Stimulated activated CD4-positive, alpha-beta T cell treated with anti-CD3 and anti-CD28 coated beads, Interleukin-1b, Interleukin-23, amount 100 ng/mL, for 24 hours (primary cell): ENCODE measurements around the gene FGF8.

Experiments used
- DNase-seq, 4 experiments: peaks; one replicate each; pipeline ENCODE4 v3.0.0-alpha.2; 2020; ENCODE audit warnings: low read depth in 4 of 4, low spot score in 1 of 4

FGF8 gene

DNA sequence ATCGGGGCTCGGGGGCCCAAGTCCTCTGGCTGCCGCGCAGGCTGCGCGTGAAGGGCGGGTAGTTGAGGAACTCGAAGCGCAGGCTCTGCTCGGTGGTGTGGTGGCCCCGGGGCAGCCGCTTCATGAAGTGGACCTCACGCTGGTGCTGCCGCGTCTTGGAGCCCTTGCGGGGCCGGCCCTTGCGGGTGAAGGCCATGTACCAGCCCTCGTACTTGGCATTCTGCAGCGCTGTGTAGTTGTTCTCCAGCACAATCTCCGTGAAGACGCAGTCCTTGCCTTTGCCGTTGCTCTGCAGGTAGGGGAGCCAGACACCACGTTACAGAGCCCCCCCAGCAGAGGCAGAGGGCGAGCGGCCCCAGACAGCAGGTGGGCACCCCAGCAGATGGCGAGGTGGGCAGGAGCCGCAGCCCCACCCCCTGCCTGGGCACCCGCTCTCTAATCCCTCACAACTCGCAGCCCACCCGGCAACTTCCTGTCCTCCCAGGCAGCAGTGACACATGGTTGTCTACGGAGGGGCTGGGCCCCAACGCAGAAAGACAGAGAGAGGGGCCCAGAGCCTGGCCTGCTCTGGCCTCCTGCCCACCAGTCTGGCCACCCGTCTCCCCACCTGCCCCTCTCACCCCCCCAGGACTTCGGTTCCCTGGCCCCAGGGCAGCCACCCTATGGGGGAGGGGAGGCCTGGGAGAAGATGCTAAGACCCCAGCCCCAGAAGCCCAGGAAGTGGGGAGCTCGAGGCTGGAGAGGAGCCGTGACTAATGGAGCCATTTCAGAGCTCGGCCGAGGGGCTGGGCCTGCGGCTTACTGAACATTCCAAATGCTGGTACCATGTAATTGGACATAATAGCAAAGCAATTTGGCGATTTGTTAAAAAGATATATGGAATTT lies 5.3 kb downstream of the FGF8 start:
- DNase-seq: no peak

DNA sequence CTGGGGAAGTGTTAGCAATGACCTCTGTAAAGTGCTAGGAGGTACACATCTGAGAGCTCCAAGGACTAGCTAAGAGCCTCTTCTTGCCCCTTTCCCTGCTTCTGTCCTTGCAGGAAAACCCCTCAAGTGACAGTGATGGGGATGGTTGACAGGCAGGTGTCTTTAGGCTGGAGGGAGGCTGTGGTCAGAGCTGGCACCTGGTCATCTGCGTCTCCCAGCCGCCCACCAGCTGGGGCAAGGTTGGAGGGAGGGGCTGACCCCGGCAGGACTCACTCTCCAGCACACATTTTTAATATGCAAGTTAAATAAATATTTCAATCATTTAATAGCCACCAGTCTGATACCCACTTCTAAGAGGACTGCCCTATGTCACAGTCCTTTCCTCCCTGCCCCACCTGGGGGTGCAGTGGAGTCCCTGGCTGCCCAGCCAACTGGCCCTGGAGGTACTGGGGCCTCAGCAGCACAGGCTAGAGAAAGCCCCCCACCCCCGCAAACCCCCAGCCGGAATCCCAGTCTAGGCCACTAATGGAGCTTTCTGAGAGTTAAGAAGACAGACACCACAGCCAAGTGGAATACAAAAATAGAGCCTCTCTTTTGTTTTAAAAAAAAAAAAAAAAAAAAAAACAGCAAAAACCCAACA lies 6.3 kb downstream of the FGF8 start:
- DNase-seq: no peak

DNA sequence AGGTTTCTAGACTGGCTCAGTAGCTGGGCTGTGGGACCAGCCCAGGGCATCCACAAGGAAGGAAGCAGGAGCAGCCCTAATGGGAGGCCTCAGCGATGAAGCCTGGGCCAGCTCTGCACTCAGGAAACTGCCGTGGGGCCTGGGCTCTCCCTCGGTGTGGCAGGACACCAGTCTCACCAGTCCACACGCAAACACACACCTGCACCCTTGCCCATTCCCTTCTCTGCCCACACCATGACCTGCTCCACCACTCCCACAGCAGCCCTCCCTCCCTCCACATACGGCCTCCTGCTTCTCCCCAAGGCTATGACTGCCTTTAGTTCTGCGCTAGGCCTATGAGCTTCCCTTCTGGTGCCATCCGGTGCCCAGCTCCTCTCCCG lies 7.1 kb downstream of the FGF8 start:
- DNase-seq: no peak

DNA sequence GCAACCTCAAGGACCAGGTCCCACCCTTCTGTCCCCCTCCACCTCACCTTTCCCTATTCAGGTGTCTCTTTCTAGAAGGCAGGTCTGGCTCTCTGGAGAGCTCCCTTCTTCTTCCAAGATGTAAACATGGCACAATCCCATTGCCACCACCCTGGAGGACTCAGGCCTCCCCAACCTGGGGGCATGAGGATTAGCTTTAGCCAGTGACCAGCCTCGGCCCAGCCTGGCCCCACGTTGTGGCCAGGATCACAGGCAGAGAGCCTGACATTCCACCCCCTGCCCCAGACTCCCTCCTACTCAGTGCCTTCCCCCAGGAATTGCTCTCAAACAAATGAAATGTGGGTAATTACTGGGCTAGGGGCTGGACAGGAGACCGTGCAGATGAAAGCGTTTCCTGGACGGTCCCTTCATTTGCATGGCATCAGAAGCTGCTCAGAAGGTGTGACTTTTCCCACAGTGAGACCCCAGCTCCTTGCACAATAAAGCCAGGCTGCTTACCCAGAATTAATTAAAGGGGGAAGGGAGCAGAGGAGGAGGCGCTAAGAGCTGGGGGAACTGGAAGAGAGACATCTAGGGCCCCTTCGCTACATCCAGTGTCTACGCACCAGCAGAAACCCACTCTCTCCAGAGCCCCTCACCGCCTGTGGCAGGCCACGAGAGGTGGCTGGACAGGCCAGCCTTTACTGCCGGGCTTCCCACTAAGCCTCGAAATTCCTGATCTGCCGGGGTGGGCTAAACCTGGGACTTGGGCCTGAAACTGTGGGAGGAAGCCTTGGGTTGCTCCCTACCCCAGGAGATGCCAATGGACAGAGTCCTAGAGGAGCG lies 7.7 kb downstream of the FGF8 start:
- DNase-seq: no peak

DNA sequence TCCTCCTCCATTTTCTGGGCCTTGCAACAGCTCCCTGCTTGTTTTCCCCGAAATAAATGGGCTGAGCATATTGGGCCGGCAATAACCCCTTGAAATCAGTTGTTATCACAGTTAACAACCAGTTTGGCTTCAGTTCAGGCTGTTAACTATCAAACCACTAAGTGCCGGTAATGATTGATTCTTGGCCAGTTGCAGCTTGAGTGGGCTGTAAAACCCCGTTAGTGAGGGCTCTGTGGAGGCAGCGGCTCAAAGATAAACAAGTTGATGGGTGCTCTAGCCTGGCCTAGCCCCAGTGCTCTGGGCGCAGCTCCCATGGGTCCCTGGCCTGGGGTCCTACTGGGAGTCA lies 8.3 kb downstream of the FGF8 start:
- no peak for DNase-seq

DNA sequence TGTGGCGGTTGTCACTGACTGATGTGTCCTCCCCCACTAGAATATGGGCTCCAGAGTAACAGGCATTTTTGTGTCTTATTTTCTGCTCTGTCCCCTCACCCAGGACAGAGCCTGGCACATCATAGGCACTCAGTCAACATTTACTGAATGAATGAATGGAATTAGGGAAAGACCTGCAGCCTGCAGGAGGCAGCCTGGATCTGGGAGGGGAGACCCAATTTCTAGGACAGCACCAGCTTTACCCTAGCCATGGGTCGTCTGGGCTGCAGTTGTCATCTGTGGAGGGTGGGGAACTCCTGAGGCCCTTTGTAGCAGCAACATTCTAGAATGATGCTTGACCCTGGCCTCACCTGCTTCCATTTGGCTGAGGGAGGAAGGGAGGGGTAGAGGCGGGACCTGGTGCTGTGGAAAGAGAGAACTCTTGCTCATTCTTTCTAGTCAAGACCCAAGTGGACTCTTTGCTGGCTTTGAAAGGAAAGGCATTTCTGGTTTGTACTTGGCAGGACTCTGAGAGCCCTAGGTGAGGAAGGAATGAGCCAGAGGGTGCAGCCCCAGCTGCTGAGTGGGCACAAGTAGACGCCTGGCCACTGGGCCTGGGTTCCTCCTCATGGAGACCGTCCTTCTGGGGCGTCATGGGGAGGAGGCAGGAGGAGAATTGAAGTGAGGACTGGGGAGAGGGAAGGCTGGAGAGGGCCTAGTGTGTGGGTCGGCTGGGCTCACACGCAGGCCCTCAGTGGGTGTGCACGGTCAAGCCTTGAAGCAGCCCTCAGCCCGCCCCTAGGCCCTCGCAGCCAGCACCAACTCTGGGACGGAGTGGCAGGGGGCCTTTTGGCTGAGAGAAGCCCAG lies 8.9 kb downstream of the FGF8 start:
- no peak for DNase-seq

DNA sequence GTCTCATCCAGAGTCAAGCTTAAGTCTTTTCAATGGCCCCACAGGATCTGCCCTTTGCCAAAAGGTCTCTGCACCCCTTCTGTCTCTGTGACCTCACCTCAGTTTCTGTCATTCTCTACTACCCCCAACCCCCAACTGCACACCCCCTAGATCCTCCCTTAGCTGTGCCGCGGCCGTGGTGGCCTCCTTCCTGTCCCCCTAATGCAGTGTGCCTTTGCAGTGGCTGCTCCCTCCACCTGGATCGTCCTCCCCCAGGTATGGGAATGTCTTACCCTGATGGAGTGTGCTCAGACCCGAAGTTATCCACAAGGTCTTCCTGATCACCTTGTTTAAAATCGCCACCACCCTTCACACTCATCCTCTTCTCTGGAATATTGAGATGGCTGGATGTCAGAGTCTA lies 9.6 kb downstream of the FGF8 start:
- no peak for DNase-seq

DNA sequence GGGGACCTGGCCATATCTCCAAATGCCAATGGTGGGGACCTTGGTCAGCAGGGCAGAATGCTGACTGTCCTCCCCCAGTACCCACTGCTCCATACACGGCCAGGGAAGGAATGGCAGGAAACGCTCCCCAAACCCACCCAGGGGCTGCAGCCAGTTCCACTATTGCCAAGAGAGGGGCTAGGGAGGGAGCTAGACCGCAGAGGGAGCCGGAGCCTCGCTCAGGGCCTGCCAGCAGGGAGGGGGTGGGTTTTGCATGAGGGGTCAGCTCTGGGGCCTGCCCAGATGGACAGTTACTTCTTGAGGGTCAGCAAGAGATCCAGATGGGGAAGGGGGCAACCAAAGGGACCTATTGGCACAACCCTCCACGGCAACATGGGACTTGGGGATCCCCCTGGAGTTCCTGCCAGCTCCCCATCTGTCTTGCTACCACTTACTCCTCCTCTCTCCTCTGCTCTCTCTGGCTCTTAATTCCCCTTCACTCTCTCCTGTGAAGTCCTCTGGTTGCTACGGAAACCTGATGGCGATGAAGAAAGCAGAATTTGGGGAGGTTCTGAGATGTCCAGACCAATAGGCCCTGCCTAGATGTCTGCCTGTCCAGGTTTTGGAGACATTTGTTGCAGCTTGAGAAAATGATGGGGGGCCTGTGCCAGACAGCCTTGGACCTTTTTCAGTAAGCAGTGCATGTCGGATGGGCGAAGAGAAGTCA lies 12.6 kb downstream of the FGF8 start:
- DNase-seq: no peak

DNA sequence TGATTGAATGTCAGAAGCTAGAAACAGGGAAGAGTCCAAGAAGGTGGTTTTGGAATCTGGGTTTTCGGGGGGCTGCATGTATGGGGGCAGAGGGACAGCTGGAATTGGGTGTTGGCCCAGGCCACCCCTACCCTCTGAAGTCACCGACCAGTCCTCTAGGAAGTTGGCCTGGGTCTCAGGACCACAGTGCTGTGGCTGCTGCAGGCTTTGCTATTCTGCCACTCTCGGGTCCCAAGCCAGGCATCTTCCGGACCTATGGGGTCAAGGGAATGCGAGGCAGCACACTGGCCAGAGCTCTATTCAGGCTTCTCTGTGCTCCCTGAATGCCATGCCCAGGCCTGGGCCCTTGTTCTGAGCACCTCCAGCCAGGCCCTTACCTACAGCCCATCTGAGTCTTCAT lies 13.2 kb downstream of the FGF8 start:
- no peak for DNase-seq

DNA sequence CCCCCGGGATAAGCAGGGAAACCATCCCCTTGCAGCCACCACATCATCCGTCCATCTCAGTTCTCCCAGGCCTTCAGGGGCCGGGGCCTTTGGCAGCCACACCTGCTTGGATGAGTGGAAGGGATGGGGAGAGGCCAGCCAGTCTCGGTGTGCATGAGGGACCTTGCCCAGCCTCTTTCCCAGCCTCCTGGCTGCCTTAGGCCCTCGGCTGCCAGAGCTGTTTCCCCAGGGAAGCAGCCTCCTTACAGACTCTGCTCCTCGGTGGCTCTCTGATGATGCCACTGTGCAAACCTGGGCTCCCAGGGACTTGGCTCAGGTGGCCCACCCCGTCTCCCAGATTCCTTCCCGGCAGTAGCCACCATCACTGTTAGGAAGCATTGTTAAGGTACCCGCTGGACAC lies 14.7 kb downstream of the FGF8 start:
- DNase-seq: no peak

DNA sequence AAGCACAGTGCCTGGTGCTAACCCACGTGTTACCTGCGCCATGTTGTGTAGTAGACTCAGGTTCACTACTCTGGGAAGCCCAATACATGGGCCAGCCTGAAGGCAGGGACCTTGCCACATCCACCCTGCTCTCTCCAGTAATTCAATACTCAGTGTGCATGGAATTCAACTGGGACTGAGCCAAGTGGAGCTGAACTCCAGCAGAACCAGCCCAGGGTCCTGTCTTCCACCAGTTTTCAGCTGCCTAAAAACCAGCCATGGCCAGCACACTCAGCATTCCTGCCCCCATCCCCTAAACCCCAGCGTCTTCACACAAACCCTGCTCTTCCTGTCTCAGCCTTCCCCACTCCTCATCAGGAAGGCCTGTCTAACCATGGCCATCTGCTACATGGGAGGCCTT lies 15.4 kb downstream of the FGF8 start:
- DNase-seq: no peak

DNA sequence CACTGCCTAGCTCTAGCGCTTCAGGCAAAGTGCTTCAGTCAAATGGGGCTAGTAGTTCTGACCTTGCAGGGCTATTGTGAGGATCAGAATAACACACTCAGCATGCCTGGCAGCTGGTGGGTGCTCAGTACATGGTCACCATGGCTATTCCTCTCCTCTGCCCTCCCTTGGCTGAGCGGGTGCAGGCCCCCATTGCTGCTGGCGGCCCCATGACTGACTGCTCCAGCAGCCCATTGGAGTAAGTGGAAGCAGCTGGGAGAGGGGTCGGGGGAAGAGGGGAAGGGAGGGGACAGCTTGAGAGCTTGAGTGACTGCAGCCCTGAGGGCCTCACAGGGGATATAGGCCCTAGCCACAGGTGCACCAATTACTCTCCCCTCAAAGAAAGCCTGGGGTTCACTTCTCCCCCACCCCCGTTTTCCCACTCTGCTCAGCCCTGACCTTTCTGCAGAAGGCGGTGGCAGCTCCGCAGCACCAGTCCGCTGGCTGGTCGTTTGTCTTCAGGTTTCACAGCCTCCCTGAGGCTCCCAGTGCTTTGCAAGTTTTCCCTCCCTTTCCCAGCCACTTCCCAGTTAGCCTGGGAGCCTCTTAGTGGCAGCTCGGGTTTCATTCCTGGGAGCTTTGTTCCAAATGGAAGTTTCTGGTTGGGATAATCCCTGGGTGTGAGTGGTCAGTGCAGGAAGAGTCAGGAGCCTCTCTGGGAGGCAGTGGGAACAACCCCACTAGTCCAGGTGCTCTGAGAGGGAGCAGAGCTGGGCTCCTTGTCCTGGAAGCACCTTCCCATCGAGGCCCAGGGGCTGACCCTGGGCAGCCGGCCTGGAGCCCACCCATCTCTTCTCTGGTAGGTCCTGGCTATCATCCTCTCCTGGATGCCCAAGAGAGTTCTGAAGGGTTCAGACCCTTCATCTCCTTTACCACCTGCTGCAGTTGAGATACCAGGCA lies 16.3 kb downstream of the FGF8 start:
- DNase-seq: no peak

DNA sequence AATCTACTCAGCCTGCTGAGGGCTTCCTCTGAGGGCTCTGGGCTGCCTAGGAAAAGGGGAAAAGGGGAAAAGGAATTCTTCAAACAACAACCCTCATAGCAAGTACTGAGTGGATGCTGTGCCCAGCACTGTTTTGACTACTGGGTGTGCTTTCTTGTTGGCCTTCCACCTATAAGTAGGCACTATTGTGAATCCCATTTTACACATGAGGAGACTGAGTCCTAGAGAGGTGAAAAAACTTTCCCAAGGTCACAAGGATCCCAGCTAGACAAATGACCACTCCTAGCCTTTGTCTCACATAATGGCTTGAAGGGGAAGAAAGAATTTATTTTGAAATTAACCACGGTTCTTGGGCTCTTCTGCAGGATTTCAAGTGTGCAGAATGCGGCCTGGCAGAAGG lies 17.1 kb downstream of the FGF8 start:
- DNase-seq: no peak

DNA sequence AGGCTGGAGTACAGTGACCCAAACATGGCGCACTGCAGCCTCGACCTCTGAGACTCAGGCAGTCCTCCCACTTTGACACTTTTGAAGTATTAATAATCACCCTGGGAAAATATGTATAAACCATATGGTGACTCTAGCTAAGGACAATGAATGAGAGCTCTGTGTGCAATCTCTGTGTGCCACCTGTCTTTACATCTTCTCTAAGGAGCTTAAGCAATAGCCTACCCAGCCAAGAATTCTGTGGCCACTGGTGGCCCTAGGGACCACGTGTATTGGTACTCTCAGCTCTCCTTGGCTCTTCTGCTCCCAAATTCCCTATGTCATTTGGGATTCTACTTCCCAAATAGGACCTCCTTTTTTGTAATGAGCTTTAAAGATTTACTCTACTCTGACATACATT lies 23.7 kb downstream of the FGF8 start:
- no peak for DNase-seq

DNA sequence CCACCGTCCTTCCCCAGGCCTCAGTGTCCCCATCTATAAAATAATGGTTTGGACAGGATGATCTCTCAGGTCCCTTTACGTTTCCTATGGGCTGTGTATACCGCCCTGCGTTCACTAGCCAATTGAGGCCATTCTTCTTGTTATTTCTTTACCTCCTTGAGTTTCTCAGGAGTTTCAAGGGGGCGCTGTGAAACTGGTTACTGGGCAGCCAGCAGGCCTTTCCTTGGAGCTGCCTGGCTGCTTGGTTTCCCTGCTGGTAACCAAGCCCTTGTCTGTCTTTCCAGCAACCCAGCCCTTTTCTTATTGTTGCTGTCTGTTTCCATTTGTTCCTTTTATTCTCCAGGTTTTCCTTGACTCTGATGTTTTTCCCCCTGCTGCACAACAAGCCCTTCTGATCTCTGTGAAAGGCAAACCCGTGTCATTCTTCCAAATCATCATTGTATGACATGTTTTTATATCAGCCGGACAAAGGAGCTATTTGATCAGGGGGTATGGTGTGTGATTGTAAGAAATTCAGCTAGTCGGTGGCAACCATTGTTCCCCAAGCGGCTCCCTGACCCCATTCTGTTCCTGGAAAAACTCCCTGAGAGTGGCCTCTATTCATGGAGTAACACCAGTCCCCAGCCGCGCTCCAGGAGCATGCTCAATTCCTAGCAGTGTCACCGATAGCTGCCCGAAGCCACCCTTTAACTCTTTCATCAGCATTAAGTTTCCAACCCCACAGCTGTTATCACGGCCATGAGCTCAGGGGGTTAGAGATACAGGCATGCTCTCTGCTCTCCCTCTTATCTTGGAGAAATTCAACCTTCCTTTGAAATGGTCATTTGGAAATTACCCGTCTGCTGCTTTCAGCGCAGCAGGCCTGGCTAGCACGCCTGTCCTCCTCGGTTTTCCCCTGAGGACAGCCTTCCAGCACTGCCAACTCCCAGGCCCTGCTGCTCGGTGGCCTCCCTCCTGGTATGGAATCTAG lies 26.6 kb downstream of the FGF8 start:
- no peak for DNase-seq

DNA sequence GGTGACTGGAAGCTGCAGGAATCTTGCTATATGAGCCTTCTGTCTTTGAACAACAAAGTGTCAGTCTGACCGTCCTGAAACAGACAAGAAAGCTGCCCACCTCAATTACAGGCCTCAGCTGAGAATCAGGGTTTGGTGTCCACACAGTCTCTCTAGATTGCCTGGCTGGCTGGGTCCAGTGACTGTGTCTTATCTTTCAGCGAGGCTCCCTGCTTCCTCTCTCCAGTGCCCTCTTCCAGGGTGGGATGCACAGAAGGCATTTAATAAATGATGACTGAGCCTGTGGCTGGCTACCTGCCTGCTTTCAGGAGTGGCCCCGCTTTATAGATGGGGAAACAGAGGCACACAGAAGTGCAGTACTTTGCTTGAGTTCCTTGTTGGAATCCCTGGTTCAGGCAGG lies 27.4 kb downstream of the FGF8 start:
- no peak for DNase-seq

DNA sequence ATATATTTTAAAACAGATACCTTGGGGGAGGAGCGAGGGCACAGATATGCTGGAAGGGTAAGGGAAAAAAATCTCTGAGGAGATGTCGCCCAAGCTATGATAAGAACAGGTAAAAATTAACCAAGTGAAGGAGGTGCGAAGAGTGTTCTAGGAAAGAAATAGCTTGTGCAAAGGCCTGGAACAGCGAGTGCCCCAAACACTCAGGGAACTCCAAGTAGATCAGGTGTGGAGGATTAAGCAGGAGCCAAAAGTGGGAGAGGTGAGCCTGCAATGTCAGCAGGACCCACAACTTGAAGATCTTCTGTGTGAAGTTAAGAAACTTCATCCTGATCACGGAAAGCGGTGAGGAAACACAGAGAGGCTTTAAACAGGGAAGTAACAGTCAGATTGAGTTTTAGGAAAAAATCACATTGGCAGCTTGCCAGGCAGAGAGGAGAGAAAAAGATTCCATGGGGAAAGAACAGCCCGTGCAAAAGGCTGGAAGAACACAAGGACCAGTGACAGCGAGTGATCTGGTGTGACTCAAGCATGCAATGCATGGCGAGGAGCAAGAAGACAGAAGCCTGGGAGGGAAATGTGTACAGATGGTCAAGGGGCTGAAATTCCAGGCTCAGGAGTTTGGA lies 30.7 kb downstream of the FGF8 start:
- DNase-seq: no peak

DNA sequence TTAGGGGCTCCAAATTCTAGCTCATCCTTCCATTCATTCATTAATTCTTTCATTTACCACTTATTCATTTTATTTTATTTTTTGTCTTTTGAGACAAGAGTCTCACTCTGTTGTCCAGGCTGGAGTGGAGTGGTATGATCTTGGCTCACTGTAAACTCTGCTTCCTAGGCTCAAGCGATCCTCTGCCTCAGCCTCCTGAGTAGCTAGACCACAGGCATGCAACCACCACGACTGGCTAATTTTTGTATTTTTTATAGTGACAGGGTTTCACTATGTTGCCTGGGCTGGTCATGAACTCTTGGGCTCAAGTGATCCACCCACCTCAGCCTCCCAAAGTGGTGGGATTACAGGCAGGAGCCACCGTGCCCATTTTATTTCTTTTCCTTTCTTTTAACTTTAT lies 31.6 kb downstream of the FGF8 start:
- DNase-seq: no peak
